Measurements from ENCODE around the gene SLC27A3. TPM values are rescaled to one million over a fixed set of nuclear protein-coding genes. Genes with fewer than 3 reads are reported as not detected.
A peak's percentile ranks its signal among the peaks of the same experiment; 100 is the strongest.

Gene SLC27A3
- total and polyA plus RNA-seq, 2 of the 8 experiments (the other 6 are each of a cell fraction or from before 2014, with no cell fraction given) = 39.1 to 40.1 TPM

GRCh38 chr1:153783233-153784190 lies 8.3 kb downstream of the SLC27A3 start (continued):
- TF ChIP-seq RNF2 (IDR thresholded peaks at IDR 0.05; ENCODE audit: borderline replicate concordance, low read depth, low read length, missing control alignments, poor library complexity, severe bottlenecking) (no peak), CTBP2 (IDR thresholded peaks at IDR 0.05; ENCODE audit: borderline replicate concordance, insufficient read depth, insufficient read length, low read length) (no peak), HDAC2 (IDR thresholded peaks at IDR 0.05; ENCODE audit: borderline replicate concordance in 1 of 2, low read depth in 2 of 2, low read length in 2 of 2) (0 out of 4 replicates have a peak, but pooled peaks have one; percentile 52 to 55), SP1 (IDR thresholded peaks at IDR 0.05; ENCODE audit: low read depth, low read length) (no peak), SRF (IDR thresholded peaks at IDR 0.05; ENCODE audit: low read depth, low read length) (no peak), MAFK (IDR thresholded peaks at IDR 0.05; ENCODE audit: low read depth, low read length) (no peak), CHD7 (IDR thresholded peaks at IDR 0.05; ENCODE audit: insufficient replicate concordance, low read length) (no peak)

Data from H1 (cell line).